Nucleus accumbens (tissue), 56 donors: Measurements from ENCODE around the gene FAM25C.
"Not testable (repeated sequence)": the region's sequence is repeated elsewhere in the genome, so short reads cannot be mapped to it uniquely, and the experiment has no call there.

Experiments
- DNase-seq, 56 donors: peaks; one replicate each; lab custom pipeline; 2025; lab: John Stamatoyannopoulos, UW

Gene FAM25C

GRCh38 chr10:47960699-47961098, 38.9 kb downstream of the FAM25C start:
- DNase-seq, result not testable (repeated sequence)

GRCh38 chr10:47959677-47960076, 39.9 kb downstream of the FAM25C start:
- not testable (repeated sequence) for DNase-seq

DNA sequence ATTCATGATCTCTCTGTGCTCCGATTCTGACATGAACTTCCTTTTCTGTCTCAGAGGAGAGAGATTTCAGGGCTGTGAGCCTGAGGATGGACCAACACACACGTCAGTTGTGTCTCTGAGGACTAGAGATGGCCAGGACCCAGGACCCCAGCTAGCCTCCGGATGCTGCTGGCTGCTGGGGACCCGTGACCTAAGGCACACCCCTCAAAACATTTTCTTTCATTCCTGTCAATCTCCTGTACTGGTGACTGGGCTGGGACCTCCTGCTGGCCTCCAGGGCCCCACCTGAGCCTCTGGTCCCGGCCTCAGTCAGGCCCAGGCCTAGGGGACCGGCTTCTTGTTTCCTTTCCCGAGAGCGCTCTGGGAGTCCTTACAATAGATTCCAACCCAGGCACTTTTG, 42.4 kb downstream of the FAM25C start:
- DNase-seq, result not testable (repeated sequence)

DNA sequence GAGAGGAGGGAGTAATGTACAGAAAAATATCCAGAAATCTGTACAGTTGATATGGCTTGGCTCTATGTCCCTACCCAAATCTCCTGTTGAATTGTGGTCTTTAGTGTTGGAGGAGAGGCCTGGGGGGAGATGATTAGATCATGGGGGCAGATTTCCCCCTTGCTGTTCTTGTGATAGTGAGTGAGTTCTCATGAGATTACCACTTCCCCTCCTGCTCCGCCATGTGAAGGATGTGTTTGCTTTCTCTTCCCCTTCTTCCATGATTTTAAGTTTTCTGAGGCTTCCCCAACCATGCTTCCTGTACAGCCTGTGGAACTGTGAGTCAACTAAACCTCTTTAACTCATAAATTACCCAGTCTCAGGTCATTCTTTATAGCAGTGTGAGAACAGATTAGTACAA, 52.2 kb downstream of the FAM25C start:
- not testable (repeated sequence) for DNase-seq
